Osteoblast (primary cell): Measurements from ENCODE around the gene MBTD1. TPM values are rescaled to one million over a fixed set of nuclear protein-coding genes. Genes with fewer than 3 reads are reported as not detected.
A peak's percentile ranks its signal among the peaks of the same experiment; 100 is the strongest.

Experiments
- DNase-seq: peaks from one replicate; pipeline ENCODE4 v3.0.0; 2011; ENCODE audit warnings: low spot score, mixed read lengths; ENCODE audit not compliant: insufficient read length; ENCODE audit errors: missing footprints
- H2AFZ ChIP-seq: 2 replicates; pipeline ENCODE4 v1.6.0; 2011; ENCODE audit warnings: mild to moderate bottlenecking, low read length
- H3K27ac ChIP-seq: 2 replicates; pipeline ENCODE4 v1.5.1; 2011; ENCODE audit warnings: mild to moderate bottlenecking, low read depth, low read length, moderate library complexity
- H3K27me3 ChIP-seq: 2 replicates; pipeline ENCODE4 v1.6.0; 2012; ENCODE audit warnings: mild to moderate bottlenecking, control low read depth, inconsistent platforms, low read length, moderate library complexity; ENCODE audit not compliant: insufficient read depth
- H3K36me3 ChIP-seq: 2 replicates; pipeline ENCODE4 v1.5.1; 2011; ENCODE audit warnings: mild to moderate bottlenecking, low read length, control low read depth, moderate library complexity; ENCODE audit not compliant: insufficient read depth
- H3K4me1 ChIP-seq: 2 replicates; pipeline ENCODE4 v1.5.1; 2011; ENCODE audit warnings: mild to moderate bottlenecking, low read length, control low read depth, moderate library complexity; ENCODE audit not compliant: insufficient read depth
- H3K4me2 ChIP-seq: 2 replicates; pipeline ENCODE4 v1.6.0; 2011; ENCODE audit warnings: mild to moderate bottlenecking, low read length; ENCODE audit not compliant: insufficient read depth
- H3K4me3 ChIP-seq: fragments of 200-600 bp; sonication (generic); 3 replicates; pipeline ENCODE4 v1.5.1; 2012; ENCODE audit warnings: mild to moderate bottlenecking, low read length, inconsistent platforms; ENCODE audit not compliant: insufficient read depth
- H3K79me2 ChIP-seq: 2 replicates; pipeline ENCODE4 v1.6.0; 2012; ENCODE audit warnings: mild to moderate bottlenecking, low read length, control low read depth, inconsistent platforms; ENCODE audit not compliant: insufficient read depth
- H3K9me3 ChIP-seq: 2 replicates; pipeline ENCODE4 v1.5.1; 2011; ENCODE audit warnings: low read depth, low read length, control low read depth
- H4K20me1 ChIP-seq: 2 replicates; pipeline ENCODE4 v1.6.0; 2012; ENCODE audit warnings: mild to moderate bottlenecking, low read length, control low read depth; ENCODE audit not compliant: insufficient read depth
- total RNA-seq: library from RNA; depleted of rRNA; stranded (reverse); fragments of >200 nt; gene quantifications from 2 replicates; pipeline ENCODE4 v1.2.3, GENCODE V29; 2012
- TF ChIP-seq, protein P1 (sequence below): IDR thresholded peaks from 2 replicates; pipeline ENCODE4 v1.5.1; 2011; ENCODE audit warnings: mild to moderate bottlenecking, low read depth, low read length, moderate library complexity; ENCODE audit errors: extremely low read depth

The MBTD1 gene
- total RNA-seq, 1 donor, result 16.3 TPM

DNA sequence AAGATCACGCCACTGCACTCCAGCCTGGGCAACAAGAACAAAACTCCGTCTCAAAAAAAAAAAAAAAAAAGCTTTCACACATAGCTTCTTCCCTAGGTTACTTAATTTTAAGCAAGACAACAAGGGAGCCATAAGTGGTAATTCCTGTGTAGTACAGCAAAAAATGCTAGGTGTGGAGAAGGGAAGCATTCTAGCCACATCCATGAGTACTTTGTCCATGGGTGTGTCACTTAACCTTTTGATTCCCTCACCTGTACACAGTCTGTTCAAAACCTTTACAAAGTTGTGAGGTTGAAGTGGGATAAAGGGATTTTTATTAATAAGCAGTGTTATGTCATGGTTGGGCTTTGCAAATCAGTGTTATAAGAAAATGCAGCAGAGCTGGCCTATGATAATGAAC is 89.1 kb downstream of the MBTD1 start:
- TF ChIP-seq, protein P1, sequence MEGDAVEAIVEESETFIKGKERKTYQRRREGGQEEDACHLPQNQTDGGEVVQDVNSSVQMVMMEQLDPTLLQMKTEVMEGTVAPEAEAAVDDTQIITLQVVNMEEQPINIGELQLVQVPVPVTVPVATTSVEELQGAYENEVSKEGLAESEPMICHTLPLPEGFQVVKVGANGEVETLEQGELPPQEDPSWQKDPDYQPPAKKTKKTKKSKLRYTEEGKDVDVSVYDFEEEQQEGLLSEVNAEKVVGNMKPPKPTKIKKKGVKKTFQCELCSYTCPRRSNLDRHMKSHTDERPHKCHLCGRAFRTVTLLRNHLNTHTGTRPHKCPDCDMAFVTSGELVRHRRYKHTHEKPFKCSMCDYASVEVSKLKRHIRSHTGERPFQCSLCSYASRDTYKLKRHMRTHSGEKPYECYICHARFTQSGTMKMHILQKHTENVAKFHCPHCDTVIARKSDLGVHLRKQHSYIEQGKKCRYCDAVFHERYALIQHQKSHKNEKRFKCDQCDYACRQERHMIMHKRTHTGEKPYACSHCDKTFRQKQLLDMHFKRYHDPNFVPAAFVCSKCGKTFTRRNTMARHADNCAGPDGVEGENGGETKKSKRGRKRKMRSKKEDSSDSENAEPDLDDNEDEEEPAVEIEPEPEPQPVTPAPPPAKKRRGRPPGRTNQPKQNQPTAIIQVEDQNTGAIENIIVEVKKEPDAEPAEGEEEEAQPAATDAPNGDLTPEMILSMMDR, result no peak
- peaks cover 9% of the 10 kb centered on the region for H3K4me1 ChIP-seq
- peaks cover 9% of the 10 kb centered on the region for H4K20me1 ChIP-seq
- H3K79me2 ChIP-seq, result peaks cover 29% of the 10 kb centered on the region
- H3K4me3 ChIP-seq, result no peak overlapping the region
- no peak overlapping the region for H3K4me2 ChIP-seq
- no peaks in the 10 kb centered on the region for H3K9me3 ChIP-seq
- H3K27ac ChIP-seq, result no peak overlapping the region
- no peak overlapping the region for H2AFZ ChIP-seq
- H3K36me3 ChIP-seq, result peaks cover 49% of the 10 kb centered on the region
- DNase-seq, result no peak
- H3K27me3 ChIP-seq, result no peaks in the 10 kb centered on the region

GRCh38 chr17:51169340-51169739 is 90.5 kb downstream of the MBTD1 start:
- DNase-seq, result peak; percentile 18
- H3K4me1 ChIP-seq, result peaks cover 12% of the 10 kb centered on the region
- peaks cover 43% of the 10 kb centered on the region for H3K36me3 ChIP-seq
- H3K27ac ChIP-seq, result no peak overlapping the region
- no peaks in the 10 kb centered on the region for H3K9me3 ChIP-seq
- TF ChIP-seq, protein P1, result no peak
- H3K4me2 ChIP-seq, result no peak overlapping the region
- peaks cover 9% of the 10 kb centered on the region for H4K20me1 ChIP-seq
- peaks cover 35% of the 10 kb centered on the region for H3K79me2 ChIP-seq
- H3K4me3 ChIP-seq, result no peak overlapping the region
- no peaks in the 10 kb centered on the region for H3K27me3 ChIP-seq
- H2AFZ ChIP-seq, result no peak overlapping the region

- H3K4me3 ChIP-seq, result peak overlapping the region; percentile 94
- H2AFZ ChIP-seq, result peak overlapping the region; percentile 80
- no peaks in the 10 kb centered on the region for H3K27me3 ChIP-seq
- peak; percentile 97 for DNase-seq
- H3K36me3 ChIP-seq, result peaks cover 51% of the 10 kb centered on the region
- peaks cover 12% of the 10 kb centered on the region for H3K4me1 ChIP-seq
- H3K4me2 ChIP-seq, result peak overlapping the region; percentile 84
- peaks cover 9% of the 10 kb centered on the region for H4K20me1 ChIP-seq
- H3K27ac ChIP-seq, result peak overlapping the region; percentile 84
- TF ChIP-seq, protein P1, result peak; percentile 62
- no peaks in the 10 kb centered on the region for H3K9me3 ChIP-seq
- peaks cover 35% of the 10 kb centered on the region for H3K79me2 ChIP-seq
Measured at GRCh38 chr17:51166987-51167931, 92.6 kb downstream of the MBTD1 start.
